ENCODE data around the gene CRCP.
"Not testable (repeated sequence)": the region's sequence is repeated elsewhere in the genome, so short reads cannot be mapped to it uniquely, and the experiment has no call there.

Gene CRCP

DNA sequence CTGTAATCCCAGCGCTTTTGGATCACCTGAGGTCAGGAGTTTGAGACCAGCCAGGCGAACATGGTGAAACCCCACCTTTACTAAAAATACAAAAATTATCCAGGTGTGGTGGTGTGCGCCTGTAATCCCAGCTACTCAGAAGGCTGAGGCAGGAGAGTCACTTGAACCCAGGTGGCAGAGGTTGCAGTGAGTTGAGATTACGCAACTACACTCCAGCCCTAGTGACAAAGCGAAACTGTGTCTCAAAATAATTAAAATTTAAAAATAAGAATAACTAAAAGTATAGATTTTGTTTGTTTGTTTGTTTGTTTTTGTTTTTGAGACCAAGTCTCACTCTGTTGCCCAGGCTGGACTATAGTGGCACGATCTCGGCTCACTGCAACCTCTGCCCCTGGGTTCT lies 41.4 kb downstream of the CRCP start:
- not testable (repeated sequence) for DNase-seq (ENCODE audit: low read depth)

DNA sequence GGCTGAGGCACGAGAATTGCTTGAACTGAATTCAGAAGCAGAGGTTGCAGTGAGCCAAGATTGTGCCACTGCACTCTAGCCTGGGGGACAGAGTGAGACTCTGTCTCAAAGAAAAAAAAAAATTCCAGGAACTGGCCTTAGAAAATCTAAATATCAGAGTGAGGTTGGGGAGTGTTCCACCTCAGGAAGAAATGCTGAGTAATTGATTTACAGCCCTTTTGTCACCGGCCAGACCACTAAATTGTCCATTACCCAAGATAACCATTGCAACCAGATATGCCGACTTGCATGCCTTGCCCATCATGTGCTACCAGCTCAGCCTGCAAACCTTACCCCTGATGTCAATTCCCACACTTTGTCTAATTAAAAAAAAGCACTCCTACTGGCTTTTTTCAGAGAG lies 42.4 kb downstream of the CRCP start:
- no peak for DNase-seq (ENCODE audit: low read depth)

DNA sequence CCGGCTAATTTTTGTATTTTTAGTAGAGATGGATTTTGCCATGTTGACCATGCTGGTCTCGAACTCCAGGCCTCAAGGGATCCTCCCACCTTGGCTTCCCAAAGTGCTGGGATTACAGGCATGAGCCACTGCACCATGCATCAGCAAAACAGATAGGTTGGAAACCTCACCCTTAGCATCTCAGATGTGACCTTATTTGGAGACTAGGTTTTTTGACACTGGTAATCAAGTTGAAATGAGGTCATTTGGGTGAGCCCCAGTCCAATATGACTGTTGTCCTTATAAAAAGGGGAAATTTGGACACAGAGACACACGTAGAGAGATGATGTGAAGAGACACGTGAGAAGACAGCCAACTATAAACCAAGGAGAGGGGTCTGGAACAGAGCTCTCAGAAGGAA lies 48.0 kb downstream of the CRCP start:
- DNase-seq (ENCODE audit: low read depth) = no peak

DNA sequence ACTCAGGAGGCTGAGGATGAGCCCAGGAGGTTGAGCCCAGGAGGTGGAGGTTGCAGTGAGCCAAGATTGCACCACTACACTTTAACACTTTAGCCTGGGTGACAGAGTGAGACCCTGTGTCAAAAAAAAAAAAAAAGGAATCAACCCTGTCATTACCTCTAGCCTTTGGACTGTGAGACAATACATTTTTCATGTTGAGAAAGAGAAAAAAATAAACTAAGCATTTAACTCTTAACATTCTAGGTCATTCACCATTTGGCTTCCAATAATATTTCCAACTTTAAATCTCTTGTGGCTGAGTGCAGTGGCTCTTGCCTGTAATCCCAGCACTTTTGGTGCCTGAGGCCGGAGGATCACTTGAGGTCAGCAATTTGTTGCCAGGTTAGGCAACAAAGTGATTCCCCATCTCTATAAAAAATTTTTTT lies 48.6 kb downstream of the CRCP start:
- no peak for DNase-seq (ENCODE audit: low read depth)

DNA sequence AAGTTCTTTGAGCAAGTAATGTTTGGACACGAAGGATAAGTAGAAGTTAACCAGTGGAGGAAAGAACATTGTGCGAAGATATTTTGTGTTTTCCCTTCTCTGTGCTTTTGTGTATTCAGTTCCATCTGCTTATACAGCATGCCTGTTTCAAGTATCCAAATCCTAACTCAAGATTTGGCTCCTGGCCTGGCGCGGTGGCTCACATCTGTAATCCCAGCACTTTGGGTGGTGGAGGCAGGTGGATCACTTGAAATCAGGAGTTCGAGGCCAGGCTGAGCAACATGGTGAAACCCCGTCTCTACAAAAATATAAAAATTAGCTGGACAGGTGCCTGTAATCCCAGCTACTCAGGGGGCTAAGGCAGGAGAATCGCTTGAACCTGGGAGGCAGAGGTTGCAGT lies 49.7 kb downstream of the CRCP start:
- DNase-seq (ENCODE audit: low read depth) = no peak

DNA sequence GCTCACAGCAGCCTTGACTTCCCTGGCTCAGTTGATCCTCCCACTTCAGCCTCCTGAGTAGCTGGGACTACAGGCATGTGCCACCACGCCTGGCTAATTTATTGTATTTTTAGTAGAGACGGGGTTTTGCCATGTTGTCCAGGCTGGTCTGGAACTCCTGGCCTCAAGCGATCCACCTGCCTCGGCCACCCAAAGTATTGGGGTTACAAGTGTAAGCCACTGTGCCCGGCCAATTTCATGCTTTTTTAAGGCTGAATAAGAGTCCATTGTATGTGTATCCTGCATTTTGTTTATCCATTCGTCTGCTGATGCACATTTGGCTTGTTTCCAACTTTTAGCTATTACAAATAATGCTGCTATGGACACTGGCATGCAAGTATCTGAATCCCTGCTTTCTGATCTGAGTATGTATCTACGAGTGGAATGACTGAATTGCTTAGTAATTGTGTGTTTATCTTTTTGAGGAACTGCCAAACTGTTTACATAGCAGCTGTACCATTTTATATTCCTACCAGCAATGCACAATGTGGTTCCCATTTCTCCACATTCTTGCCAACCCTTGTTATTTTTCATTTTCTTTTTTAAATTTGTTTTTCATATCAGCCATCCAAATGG lies 53.2 kb downstream of the CRCP start:
- DNase-seq (ENCODE audit: low read depth) = no peak

DNA sequence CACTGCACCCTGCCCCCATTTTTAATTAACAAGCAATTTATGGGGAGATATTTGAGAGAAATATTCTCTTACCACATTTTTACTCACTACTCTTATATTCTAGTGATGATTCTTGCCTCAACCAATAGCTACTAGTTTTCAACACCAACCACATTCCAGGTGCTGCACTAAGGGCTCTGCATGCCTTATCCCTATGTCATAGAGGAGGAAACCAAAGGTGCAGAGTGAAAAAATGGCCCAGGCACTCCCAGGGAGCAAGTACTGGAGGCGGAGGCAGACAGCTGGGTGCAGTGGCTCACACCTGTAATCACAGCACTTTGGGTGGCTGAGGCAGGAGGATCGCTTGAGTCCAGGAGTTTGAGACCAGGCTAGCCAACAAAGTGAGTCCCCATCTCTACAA lies 55.0 kb downstream of the CRCP start:
- DNase-seq (ENCODE audit: low read depth) = no peak

DNA sequence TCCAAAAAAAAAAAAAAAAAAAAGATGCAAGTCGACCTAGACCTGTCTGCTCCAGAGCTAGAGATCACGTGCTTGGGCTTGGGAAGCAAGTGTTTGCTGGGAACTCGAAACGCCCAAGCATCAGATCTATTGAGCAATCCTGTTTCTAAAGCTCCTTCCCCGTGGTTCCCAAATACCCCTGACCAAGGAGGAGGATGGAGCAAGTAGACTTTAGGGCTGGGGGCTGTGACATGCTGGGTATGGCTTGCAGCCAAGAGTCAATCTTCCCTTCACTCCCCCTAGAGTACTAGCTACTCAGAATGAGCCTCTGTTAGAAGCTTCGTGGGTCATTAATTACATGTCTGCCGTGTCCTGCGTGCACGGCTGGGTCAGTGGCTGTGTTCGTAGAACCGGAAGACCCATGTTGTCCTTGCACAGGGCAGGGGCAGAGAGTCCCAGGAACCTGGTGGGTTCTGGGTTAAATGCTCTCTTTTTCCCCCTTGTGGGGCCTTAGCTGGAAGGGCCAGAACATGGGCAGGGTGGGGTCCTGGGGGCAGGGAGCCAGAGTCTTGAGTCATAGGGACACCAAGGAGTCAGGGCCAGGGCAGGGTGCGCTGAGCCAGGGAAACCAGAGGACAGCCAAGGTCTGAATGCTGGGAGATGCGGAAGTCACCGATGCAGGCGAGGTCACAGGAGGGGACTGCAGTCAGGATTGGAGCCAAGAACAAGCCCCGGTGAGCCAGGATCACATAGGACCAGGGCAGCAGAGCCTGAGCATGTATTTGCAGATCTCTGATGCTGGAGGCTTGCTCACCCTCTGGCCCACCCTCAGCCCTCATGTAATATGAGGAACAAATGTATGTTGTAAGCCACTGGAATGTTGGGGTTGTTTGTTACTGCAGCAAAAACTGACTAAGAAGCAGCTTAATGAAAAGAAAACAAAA lies 55.9 kb downstream of the CRCP start:
- DNase-seq (ENCODE audit: low read depth) = no peak

DNA sequence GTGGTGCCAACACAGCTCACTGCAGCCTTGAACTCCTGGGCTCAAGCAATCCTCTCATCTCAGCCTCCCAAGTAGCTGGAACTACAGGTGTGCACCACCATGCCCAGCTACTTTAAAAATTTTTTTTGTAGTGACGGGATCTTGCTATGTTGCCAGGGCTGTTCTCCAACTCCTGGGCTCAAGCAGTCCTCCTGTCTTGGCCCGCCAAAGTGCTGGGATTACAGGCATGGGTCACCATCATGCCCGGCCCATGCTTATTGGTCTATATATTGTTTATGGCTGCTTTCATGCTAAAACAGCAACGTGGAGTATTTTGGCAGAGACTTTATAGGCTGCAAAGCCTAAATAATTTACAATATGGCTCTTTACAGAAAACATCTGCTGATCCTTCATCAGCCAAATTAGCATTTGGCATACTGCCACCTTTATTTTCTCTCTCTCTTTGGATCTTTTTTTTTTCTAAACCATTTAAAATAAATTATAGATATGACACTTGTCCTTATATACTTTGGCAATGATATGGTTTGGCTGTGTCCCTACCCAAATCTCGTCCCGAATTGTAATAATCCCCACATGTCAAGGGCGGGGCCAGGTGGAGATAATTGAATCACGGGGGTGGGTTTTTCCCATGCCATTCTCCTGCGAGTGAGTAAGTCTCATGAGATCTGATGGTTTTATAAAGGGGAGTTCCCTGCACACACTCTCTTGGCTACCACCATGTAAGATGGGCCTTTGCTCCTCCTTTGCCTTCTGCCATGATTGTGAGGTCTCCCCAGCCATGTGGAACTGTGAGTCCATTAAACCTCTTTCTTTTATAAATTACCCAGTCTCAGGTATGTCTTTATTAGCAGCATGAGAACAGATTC lies 58.1 kb downstream of the CRCP start:
- DNase-seq (ENCODE audit: low read depth) = not testable (repeated sequence)

DNA sequence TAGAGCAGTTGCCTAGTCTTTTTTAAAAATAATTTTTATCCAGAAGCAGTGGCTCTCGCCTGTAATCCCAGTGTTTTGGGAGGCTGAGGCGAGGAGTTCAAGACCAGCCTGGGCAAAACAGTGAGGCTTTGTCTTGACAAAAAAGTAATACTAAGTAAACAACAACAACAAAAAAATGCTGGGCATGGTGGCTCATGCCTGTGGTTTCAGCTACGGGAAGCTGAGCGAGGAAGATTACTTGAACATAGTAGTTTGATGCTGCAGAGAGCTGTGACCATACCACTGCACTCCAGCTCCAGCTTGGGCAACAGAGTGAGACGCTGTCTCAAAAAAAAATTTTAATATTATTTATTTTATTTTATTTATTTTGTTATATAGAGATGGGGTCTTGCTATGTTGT lies 59.2 kb downstream of the CRCP start:
- DNase-seq (ENCODE audit: low read depth) = no peak

DNA sequence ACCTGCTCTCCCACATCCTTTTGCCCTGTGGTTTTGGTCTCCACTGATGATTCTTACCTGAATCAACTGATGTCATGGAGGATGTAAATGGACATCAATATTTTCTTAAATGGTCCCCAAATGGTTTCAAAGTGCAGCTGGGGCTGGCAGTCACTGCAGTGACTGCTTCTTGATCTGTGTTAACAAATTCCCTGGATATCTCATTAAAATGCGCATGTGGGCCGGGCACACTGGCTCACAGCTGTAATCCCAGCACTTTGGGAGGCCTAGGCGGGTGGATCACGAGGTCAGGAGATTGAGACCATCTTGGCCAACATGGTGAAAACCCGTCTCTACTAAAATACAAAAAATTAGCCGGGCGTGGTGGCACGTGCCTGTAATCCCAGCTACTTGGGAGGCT lies 60.4 kb downstream of the CRCP start:
- not testable (repeated sequence) for DNase-seq (ENCODE audit: low read depth)

DNA sequence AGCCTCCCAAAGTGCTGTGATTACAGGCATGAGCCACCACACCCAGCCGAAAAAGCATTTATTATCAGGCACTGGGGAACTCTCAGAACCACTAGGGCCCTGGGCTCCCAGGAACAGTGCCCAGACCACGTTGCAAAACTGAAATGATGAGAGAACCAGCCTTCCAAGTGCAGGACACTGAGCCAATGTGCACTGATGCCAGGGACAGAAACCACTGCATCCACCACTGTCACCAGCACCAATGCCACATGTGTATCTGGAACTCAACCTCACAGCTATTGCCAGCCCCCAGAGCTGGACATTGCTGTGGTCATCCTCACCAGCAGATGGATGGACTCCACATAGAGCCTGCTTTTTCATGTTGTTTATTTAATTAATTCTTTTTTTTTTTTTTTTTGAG lies 62.3 kb downstream of the CRCP start:
- DNase-seq (ENCODE audit: low read depth) = no peak

DNA sequence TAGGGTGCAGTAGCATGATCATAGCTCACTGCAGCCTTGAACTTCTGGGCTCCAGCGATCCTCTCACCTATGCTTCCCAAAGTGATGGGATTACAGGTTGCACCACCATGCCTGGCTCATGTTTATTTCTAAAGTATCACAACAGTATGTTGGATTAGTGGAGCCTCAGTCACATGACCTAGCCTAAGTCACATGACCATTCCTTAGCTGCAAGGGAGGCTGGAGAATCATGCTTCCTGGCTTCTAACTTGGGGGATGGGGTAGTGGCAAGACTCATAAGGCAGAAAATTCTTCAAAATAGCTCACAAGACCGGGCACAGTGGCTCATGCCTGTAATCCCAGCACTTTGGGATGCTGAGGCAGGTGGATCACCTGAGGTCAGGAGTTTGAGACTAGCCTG lies 63.6 kb downstream of the CRCP start:
- no peak for DNase-seq (ENCODE audit: low read depth)

DNA sequence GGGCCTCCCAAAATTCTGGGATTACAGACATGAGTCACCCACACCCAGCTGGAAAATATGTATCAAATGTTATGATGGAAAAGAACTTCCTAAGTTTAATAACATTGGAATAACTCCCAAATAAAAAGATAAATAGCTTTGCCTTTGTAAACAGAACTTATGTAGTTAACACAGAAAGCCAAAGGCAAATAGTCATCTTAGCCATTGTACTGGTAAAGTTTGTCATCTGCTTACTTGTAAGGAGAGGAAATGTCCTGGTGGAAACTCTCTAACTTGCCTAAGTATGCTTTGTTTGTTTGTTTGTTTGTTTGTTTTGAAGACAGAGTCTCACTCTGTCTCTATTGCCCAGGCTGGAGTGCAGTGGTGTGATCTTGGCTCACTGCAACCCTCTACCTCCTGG lies 66.7 kb downstream of the CRCP start:
- no peak for DNase-seq (ENCODE audit: low read depth)

DNA sequence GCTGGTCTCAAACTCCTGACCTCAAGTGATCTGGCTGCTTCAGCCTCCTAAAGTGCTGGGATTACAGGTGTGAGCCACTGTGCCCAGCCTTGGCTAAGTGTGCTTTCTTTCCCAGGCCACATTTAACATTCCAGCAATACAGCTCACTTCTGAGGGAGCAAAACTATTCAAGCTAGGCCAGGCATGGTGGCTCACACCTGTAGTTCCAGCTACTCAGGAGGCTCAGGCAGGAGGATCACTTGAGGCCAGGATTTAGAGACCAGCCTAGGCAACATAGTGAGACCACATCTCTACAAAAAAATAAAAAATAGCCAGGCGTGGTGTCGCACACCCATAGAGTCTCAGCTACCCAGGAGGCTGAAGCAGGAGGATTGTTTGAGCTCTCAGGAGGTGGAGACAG lies 67.2 kb downstream of the CRCP start:
- DNase-seq (ENCODE audit: low read depth) = no peak

DNA sequence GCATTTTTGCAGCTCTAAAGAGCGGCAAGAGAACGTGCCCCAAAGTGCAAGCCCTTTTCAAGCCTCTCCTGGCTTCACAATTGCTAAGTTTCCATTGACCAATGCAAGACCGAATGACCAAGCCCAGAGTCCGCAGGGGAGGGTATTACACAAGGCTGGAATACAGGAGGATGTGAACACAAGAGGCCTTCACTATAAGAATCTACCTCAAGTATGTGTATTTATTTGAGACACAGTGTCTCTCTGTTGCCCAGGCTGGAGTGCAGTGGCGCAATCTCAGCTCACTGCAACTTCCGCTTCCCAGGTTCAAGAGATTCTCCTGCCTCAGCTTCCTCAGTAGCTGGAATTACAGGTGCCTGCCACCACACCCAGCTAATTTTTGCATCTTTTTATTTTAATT lies 68.3 kb downstream of the CRCP start:
- DNase-seq (ENCODE audit: low read depth) = no peak

DNA sequence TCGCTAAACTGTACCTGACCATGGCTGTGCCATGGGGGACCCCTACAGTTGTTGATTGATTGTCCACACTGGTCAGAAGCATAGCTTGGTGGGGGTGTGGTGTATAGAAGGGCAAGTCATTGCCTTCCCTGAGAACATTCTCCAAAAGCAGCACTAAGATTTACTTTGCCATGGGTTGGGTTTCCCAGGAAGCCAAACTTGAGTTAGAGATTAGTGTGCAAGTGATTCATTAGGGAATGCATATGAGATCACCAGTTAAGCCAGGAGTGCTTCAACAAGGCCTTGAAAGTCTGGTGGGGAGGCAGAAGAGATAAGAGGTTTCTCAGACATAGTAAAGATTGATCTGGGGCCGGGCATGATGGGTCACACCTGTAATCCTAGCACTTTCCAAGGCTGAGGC lies 69.1 kb downstream of the CRCP start:
- no peak for DNase-seq (ENCODE audit: low read depth)

DNA sequence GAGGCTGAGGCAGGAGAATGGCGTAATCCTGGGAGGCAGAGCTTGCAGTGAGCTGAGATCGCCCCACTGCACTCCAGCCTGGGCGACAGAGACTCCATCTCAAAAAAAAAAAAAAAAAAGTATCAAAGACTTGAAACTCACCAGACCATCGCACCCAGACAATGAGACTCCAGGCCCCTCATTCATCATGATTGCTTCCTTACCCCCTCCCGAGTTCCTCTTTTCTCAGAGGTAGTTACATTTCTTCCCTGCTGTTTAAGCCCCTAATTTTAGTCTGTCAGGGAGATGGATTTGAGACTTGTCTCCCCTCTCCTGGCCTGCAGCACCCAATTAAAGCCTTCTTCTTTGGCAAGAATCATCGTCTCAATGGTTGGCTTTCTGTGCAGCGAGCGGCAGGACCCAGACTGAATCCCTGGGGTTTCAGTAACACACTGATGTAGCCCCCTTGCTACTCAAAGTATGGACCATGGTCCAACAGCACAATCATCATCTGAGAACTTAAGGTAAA lies 71.1 kb downstream of the CRCP start:
- DNase-seq (ENCODE audit: low read depth) = no peak

DNA sequence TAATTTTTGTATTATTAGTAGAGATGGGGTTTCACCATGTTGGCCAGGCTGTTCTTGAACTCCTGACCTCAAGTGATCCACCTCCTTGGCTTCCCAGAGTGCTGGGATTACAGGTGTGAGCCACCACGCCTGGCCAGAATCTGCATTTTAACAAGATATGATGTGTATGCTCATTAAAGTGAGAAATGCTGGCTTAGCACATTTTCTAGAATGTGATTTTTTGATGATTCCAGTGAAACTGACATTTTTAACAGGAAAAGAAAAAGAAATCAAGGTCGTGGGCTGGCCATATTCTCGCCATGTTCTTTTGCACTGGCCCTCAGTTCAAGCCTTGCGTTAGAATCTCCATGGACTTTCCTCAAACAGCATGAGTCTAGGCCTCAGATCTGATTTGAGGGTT lies 72.3 kb downstream of the CRCP start:
- no peak for DNase-seq (ENCODE audit: low read depth)

DNA sequence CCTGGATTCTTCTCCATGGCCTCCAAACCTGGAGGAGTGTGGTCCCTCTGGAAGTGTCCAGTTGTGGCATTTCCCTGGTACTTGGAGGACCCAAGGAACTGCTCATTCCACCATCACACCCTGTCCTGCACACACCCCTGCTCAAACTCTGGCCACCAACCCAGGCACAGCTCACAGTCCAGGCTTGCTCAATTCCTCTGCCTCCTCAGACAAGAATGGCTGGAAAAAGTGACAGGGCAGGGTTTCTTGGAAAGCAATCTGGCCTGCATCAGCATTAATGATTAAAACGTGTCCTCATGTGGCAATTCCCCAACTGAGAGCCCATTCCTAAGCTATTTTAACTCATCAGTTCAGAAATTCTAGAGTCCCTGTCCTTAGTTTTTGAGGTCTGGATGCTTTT lies 73.3 kb downstream of the CRCP start:
- DNase-seq (ENCODE audit: low read depth) = no peak

DNA sequence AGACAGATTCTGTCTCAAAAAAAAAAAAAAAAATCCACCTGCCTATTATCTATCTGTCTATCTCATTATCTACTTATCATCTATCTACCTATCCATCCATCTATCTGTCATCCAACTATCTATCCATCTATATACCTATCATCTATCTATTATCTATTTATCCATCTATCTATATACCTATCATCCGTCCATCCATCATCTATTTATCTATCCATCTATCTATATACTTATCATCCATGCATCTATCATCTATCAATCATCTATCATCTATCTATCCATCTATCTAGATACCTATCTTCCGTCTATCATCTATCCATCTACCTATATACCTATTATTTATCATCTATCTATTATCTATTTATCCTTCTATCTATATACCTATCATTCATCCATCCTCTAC lies 74.0 kb downstream of the CRCP start:
- no peak for DNase-seq (ENCODE audit: low read depth)

DNA sequence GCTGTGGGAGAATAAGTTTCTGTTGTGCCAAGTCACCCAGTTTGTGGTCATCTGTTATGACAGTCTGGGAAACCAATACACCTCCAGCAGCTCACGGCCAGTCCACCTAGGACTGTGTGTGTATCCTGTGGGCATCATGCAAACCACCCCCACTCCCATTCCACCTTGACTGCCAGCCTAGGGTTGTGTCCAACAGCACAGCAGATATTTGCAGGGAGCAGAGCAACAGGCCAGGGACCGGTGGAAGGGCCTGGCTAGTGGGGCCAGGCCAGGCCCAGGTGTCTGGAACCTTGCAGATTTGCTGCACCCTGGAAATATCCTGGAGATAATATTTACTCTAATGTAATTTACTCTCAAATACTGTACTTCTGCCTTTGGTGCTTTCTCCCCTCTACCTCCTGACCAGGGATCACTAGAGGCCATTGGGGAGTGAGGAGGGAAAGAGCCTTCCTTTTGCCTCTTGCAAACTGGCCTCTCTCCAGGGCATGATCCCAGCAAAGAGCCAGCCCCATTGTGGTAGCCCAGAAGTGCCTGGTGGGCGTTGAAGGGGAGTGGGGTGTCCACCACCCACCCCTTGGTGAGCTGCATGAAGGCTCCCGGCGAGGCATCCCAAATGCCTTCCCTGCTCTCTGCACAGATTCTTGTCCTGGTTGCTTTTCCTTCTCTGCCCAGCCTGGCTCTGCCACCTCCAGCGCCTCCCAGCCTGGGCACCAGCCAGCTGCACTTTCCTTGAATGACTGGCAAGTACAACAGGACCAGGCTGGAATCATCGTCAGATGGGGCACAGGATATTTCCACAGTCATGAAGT lies 75.3 kb downstream of the CRCP start:
- no peak for DNase-seq (ENCODE audit: low read depth)
